LoVo (cell line): ENCODE measurements around the gene SCYGR7.
"Not testable (repeated sequence)": the region's sequence is repeated elsewhere in the genome, so short reads cannot be mapped to it uniquely, and the experiment has no call there.

ENCODE experiments used
- DNase-seq: peaks from one replicate; pipeline ENCODE4 v3.0.0-alpha.2; 2016; ENCODE audit warnings: low spot score

The SCYGR7 gene

GRCh38 chr2:227728035-227728434 is at the start of gene SCYGR7:
Gene SCYGR7 (plus strand): TSS chr2:227728335. CDS start chr2:227728335, 0 bp downstream.
- DNase-seq, result no peak

GRCh38 chr2:227684258-227684657 is 43.9 kb upstream of the SCYGR7 start:
- no peak for DNase-seq

- no peak for DNase-seq
Measured at GRCh38 chr2:227687189-227687588, 40.9 kb upstream of the SCYGR7 start.

- DNase-seq, result no peak
Measured at GRCh38 chr2:227696990-227697679, 31.0 kb upstream of the SCYGR7 start.

GRCh38 chr2:227701556-227701955 is 26.6 kb upstream of the SCYGR7 start:
- DNase-seq, result peak; percentile 64

GRCh38 chr2:227703280-227703732 is 24.8 kb upstream of the SCYGR7 start:
- peak; percentile 57 for DNase-seq

GRCh38 chr2:227703961-227704360 is 24.2 kb upstream of the SCYGR7 start:
- DNase-seq, result peak; percentile 11

GRCh38 chr2:227706859-227707258 is 21.3 kb upstream of the SCYGR7 start:
- DNase-seq, result no peak

- no peak for DNase-seq
Measured at GRCh38 chr2:227707390-227707789, 20.7 kb upstream of the SCYGR7 start.

- DNase-seq, result no peak
Measured at GRCh38 chr2:227710986-227711385, 17.1 kb upstream of the SCYGR7 start.

GRCh38 chr2:227713291-227713690 is 14.8 kb upstream of the SCYGR7 start:
- DNase-seq, result no peak

GRCh38 chr2:227716501-227716900 is 11.6 kb upstream of the SCYGR7 start:
- DNase-seq, result no peak

GRCh38 chr2:227717687-227718567 is 10.2 kb upstream of the SCYGR7 start, which contains the start of gene SLC19A3:
Gene SLC19A3 (minus strand): TSS chr2:227718028. CDS start chr2:227702318, 15,710 bp downstream.
- peak; percentile 66 for DNase-seq

GRCh38 chr2:227719641-227720040 is 8.5 kb upstream of the SCYGR7 start:
- no peak for DNase-seq

- DNase-seq, result no peak
Measured at GRCh38 chr2:227720680-227721079, 7.5 kb upstream of the SCYGR7 start.

GRCh38 chr2:227722821-227723220 is 5.3 kb upstream of the SCYGR7 start:
- not testable (repeated sequence) for DNase-seq

- no peak for DNase-seq
Measured at GRCh38 chr2:227724394-227725039, 3.6 kb upstream of the SCYGR7 start, which contains the start of gene SCYGR6. Gene SCYGR6 (minus strand): TSS chr2:227724757. CDS start chr2:227724757, 0 bp downstream.

GRCh38 chr2:227739351-227739750 is 11.2 kb downstream of the SCYGR7 start:
- DNase-seq, result no peak

- DNase-seq, result not testable (repeated sequence)
Measured at GRCh38 chr2:227740705-227741104, 12.6 kb downstream of the SCYGR7 start.

GRCh38 chr2:227745594-227745993 is 17.5 kb downstream of the SCYGR7 start, which contains the start of gene SCYGR8:
Gene SCYGR8 (plus strand): TSS chr2:227745894. CDS start chr2:227745894, 0 bp downstream.
- no peak for DNase-seq

- no peak for DNase-seq
Measured at GRCh38 chr2:227748079-227748478, 19.9 kb downstream of the SCYGR7 start.

- DNase-seq, result not testable (repeated sequence)
Measured at GRCh38 chr2:227756261-227756660, 28.1 kb downstream of the SCYGR7 start.
